GM18507 (cell line): ENCODE data around the gene BLTP3A.
"Not testable (repeated sequence)": the region's sequence is repeated elsewhere in the genome, so short reads cannot be mapped to it uniquely, and the experiment has no call there.

Experiments used
- DNase-seq: peaks from one replicate; pipeline ENCODE4 v3.0.0; 2011; ENCODE audit warnings: low read depth; ENCODE audit not compliant: insufficient read length; ENCODE audit errors: extremely low spot score
- FAIRE-seq: peaks from 2 replicates; lab custom pipeline; 2011; peaks lifted over from hg19 to GRCh38; lab: Jason Lieb, UNC

Gene BLTP3A

DNA sequence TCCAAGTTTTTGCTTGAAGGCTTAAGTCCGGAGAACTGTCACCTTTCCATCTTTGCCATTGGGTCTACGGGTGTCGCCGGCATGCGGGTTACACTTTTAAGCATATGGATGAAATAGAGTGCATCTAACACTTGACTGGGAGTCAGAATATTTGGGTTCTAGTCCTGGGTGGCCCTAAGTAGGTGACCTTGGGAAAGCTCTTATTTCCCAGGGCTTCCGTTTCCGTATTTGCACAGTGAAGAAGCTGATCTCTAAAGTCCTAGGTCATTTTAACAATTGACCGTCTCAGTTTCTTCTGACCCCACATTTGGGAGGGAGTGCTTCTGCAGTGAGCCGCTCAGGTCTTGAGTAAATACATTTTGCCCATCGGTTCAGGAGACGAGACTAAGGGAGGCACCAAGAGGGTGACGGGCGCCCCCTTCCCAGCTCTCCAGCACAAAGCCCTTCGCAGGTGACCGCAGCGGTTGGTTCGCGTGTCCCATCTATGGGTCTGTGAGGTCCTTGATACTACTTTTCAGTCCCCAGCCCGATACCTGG, 651 bp upstream of the BLTP3A start:
- DNase-seq, result no peak
- FAIRE-seq, result peak; percentile 48

DNA sequence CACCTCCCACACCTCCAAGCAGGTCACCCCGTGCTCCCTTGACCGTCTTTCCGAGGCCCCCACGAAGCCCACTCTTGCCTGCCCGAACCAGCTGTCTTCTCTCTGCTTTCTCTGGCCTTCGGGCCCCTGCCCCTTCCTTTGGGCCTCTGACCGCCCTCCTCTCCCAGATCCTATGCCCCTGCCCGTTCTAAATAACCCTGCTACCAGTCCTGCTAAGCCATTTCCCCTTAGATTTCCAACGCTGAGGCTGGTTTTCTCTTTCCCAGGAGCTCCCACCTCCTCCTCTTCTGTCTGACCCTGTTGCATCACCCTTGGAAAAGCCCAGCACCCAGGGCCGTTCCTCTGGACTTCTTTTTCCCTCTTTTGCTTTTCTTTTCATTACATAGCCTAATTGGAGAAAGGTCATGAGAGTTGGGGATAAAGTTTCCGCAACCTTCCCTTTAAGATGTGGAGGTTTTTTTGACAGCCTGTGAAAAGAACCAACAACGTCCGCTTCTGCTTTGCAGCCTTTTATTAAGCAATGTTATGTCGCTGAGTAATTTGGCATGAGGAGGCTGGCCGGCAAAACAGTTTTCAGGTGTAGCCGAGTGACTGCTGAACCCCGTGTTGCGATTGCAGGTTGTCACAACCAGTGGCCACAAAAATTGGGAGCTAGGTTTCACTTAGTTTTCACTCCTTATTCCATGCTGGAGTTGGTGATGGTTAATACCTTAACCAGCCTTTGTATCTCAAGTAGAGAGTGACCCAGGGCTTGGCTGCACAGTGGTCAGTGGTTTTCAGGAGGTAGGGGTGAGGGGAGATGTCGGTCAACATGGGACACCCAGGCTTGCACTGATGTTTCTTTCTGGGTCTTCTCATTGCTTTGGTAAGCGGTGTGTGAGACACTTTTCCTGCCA, 970 bp downstream of the BLTP3A start:
- no peak for FAIRE-seq
- DNase-seq, result no peak

DNA sequence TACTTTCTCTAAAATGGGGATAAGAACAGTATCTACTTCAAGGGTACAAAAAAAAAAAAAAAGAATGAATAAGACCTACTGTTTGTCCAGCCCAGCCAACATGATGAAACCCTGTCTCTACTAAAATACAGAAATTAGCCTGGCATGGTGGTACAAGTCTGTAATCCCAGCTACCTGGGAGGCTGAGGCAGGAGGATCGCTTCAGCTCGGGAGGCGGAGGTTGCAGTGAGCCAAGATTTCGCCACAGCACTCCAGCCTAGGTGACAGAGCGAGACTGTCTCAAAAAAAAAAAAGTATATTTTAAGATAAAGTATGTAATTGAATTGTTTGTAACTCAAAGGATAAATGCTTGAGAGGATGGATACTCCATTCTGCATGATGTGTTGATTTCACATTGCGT, 2.0 kb downstream of the BLTP3A start:
- no peak for FAIRE-seq
- DNase-seq, result no peak

DNA sequence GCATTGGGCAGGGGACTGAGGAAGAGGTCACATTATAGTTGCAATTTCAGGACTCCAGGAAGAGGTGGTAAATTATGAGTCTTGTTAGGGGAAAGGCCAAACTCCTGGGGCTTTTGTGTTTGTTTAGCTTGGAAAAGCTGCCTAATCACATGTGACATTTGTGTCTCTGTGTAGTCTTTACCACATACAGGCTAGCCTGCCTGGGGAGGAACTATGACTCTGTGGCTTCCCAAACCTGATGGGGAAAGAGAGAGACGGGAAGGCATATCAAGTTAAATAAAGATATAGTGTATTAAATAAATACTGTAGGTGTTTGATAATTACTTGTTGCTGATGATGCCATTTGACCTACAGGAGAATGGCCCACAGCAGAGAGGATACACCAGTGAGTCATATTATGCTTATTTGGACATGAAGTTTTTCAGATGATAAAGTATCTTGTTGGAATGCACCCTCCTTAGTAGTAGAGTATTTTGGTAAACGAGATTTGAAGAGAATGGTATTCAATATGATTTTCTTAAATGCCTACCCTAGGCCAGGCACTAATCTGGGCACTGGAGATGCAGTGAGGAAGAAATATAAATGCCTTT, 4.0 kb downstream of the BLTP3A start:
- DNase-seq (no peak), FAIRE-seq (no peak)

DNA sequence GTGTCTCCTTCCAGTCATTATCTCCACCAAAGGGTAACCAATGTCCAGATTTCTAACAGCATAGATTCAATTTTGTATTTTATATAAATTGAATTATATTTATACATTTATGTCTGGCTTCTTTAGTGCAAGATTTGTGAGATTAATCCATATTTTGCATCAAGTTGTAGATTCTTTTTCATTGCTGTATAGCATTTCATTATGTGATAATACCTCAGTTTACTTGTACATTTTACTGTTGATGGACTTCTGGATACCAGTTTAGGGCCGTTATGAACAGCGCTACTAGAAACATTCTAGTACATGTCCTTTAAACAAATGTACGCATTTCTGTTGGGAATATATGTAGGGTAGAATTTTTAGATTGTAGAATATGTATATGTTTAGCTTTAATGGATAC, 6.2 kb downstream of the BLTP3A start:
- no peak for DNase-seq
- no peak for FAIRE-seq

- no peak for FAIRE-seq
- no peak for DNase-seq
Measured at GRCh38 chr6:34799547-34799946, 7.7 kb downstream of the BLTP3A start.

DNA sequence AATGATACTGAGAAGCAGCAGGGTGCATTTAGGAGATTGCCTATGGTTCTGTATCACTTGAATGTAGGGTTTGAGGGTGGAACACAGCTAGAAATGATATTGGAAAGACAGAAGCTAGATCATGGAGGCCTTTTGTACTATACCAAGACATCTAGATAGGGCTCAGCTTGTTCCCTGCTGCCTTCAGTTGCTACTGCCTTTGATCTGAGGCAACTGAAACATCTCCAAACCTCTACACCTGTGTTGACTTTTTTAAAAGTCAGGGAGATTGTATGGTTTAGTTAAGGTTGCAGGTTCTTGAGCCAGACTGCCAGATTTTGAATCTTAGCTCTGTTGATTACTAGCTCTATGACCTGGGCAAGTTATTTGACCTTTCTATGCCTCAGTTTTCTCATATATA, 12.7 kb downstream of the BLTP3A start:
- FAIRE-seq, result no peak

DNA sequence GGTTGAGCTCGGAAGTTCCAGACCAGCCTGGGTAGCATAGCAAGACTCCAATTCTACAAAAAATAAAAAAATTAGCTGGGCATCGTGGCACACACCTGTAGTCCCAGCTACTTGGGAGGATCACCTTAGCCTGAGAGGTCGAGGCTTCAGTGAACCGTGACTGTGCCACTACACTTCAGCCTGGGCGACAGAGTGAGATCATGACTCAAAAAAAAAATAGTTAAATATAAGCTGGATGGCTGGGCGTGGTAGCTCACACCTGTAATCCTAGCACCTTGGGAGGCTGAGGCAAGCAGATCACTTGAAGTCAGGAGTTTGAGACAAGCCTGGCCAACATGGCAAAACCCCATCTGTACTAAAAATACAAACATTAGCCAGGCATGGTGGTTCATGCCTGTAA, 13.2 kb downstream of the BLTP3A start:
- DNase-seq, FAIRE-seq: not testable (repeated sequence)

More for the DNA sequence above, 12.7 kb downstream of the BLTP3A start:
- DNase-seq, result no peak

GRCh38 chr6:34806738-34807453, 15.0 kb downstream of the BLTP3A start:
- DNase-seq, result no peak
- FAIRE-seq, result no peak

DNA sequence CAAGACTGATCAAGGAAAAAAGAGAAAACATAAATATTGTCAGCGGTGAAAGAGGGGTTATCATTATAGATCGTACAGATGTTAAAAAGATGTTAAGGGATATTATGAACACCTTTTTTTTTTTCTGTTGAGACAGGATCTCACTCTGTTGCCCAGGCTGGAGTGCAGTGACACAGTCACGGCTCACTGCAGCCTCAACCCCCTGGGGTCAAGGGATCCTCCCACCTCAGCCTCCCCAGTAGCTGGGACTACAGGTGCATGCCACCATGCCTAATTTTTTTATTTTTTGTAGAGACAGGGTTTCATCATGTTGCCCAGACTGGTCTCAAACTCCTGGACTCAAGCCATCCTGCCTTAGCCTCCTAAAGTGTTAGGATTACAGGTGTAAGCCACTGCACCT, 16.6 kb downstream of the BLTP3A start:
- FAIRE-seq, DNase-seq: not testable (repeated sequence)

- not testable (repeated sequence) for FAIRE-seq, DNase-seq
Measured at GRCh38 chr6:34809419-34809818, 17.5 kb downstream of the BLTP3A start.

DNA sequence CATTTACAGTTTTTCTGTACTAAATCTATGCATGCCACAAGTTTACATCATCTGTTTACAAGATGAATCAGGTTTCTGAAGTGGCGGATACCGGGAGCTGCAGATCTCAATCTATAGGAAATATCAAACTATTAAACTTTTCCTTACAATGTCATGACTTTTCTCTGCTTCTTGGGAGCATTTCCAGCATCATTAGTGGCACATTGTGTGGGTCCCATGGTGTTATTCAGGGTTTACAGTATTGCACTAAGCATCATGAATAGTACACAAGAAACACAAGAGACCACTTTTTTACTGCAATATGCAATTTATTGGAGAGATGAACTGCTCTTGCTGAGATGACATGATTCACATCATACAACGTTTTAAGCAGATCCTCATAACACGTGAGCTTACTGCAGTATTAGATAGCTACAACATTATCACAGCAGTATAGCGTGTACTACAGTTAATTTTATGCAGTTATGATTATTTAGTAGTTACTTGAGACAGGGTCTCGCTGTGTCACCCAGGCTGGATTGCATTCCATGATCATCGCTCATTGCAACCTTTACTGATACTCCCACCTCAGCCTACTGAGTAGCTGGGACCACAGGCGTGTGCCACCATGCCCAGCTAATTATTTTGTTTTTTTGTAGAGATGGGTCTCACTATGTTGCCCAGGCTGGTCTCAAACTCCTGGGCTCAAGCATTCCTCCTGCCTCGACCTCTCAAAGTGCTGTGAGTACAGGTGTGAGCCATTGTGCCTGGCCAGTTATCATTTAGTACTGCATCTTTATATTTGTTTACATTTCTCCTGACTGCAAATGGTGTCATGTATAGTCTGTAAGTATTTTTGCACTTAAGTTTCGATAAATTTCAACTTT, 18.4 kb downstream of the BLTP3A start:
- DNase-seq, result no peak
- FAIRE-seq, result no peak

GRCh38 chr6:34810936-34811632, 19.2 kb downstream of the BLTP3A start:
- FAIRE-seq (peak; percentile 92), DNase-seq (no peak)

GRCh38 chr6:34813028-34813713, 21.3 kb downstream of the BLTP3A start:
- no peak for DNase-seq
- FAIRE-seq, result no peak

- FAIRE-seq (no peak), DNase-seq (no peak)
Measured at GRCh38 chr6:34816635-34817301, 24.9 kb downstream of the BLTP3A start.

DNA sequence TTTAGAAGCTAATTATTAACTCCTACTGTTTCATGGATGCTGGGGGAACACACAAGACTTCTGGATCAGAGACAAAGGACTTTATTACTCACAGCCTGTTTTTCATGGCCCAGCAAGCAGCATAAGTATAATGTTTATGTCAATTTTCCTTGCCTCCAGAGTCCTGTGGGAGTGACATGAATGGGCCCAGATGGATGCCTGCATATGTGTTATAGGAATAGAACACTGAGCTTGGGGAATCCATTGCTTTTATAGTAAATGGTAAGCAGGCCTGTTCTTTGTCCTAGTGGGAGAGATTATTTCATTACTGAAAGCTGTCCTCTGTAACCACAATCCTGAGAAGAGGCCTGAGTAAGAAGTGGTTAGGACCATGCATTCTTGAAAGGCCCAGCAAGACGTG, 25.6 kb downstream of the BLTP3A start:
- FAIRE-seq (no peak), DNase-seq (no peak)

DNA sequence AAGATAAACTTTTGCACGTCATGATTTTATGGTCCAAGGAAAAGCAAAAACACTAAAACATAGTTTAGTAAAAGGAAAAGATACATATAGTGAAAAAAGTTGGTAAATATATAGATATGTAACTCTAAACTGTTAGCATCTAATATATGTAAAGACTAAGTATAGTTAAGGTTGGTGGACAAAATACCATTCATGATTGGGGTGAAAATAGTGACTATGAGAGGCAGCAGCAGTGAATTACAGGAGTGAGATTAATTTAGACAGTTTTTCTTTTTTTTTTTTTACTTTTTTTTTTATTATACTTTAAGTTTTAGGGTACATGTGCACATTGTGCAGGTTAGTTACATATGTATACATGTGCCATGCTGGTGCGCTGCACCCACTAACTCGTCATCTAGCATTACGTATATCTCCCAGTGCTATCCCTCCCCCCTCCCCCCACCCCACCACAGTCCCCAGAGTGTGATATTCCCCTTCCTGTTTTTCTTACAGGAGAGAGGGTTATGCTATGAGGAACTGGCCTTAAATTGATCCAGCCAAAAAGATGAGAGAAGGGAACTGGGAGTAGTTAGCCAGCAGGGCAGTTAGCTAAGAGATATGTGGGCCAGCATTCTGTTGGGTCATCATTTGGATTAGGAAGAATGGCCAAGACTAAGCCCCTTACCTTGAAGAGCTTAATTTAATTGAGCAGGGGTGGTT, 27.1 kb downstream of the BLTP3A start:
- DNase-seq, FAIRE-seq: not testable (repeated sequence)
